Measurements from ENCODE around the gene VPS13D. TPM values are rescaled to one million over a fixed set of nuclear protein-coding genes. Genes with fewer than 3 reads are reported as not detected.

The VPS13D gene
- polyA plus RNA-seq, 1 of the 3 experiments (the other 2 are of a cell fraction), result 15.0 TPM

DNA sequence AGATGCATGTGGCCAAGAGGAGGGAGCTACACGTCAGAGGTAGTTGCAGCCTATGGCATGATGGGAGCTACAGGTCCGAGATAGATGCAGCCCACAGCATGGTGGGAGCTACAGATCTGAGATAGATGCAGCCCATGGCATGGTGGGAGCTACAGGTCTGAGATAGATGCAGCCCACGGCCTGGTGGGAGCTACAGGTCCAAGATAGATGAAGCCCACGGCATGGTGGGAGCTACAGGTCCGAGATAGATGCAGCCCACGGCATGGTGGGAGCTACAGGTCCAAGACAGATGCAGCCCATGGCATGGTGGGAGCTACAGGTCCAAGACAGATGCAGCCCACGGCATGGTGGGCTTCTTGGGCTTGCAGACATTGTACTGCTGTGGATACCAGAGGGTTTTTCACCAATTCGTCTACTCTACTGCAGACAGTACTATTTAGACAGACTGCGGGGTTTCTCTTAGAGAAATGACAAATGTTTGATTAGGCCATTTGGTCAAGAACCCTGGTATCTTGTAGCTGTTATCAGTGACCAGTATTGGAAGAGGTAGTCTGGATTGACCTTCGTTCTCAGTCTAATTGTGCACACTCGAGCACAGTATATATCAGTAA, 260.8 kb downstream of the VPS13D start:
- ChIA-PET POLR2A (interaction anchor here (1.0 kb wide), 1 partner anchor 105 kb away, joined by 4 read pairs; no protein-coding TSS in a partner anchor), CTCF (no interaction called here)
- WGBS (ENCODE audit: low lambda C conversion rate), result 88% methylated on average over 7 of the region's 11 CpGs
- Histone ChIP-seq H3K9me3 (no peaks in the 10 kb centered on the region), H3K4me3 (ENCODE audit: low read depth in 2 of 2, low read length in 1 of 2) (no peak overlapping the region), H4K20me1 (ENCODE audit: insufficient read depth) (no peaks in the 10 kb centered on the region), H2AFZ (ENCODE audit: low read depth) (no peak overlapping the region), H3K27me3 (ENCODE audit: insufficient read depth) (no peaks in the 10 kb centered on the region), H3K36me3 (replicated peaks in 1 of 2; ENCODE audit: control insufficient read depth in 1 of 2, insufficient read depth in 2 of 2, low read length in 1 of 2) (peaks cover 0 to 6% of the 10 kb centered on the region in 2 experiments), H3K79me2 (ENCODE audit: insufficient read depth) (no peaks in the 10 kb centered on the region), H3K9me2 (no peaks in the 10 kb centered on the region), H3K9ac (no peak overlapping the region), H3K27ac (ENCODE audit: low read depth in 2 of 2, low read length in 1 of 2) (no peak overlapping the region), H3K4me1 (ENCODE audit: control insufficient read depth in 1 of 2, insufficient read depth in 2 of 2, low read depth in 1 of 2, low read length in 1 of 2) (peaks cover 0 to 21% of the 10 kb centered on the region in 2 experiments; a peak in 2 of 4 replicates), H3K4me2 (no peak overlapping the region), H3F3A (replicated peaks; ENCODE audit: insufficient read depth) (peaks cover 6% of the 10 kb centered on the region)
- DNase-seq, result no peak
- no peak for TF ChIP-seq NRF1 (IDR thresholded peaks at IDR 0.05; ENCODE audit: low read depth, low read length)
- no peak for TF ChIP-seq TCF12 (IDR thresholded peaks at IDR 0.05)
- TF ChIP-seq ELF1 (IDR thresholded peaks at IDR 0.05), result no peak
- TF ChIP-seq, protein P1, sequence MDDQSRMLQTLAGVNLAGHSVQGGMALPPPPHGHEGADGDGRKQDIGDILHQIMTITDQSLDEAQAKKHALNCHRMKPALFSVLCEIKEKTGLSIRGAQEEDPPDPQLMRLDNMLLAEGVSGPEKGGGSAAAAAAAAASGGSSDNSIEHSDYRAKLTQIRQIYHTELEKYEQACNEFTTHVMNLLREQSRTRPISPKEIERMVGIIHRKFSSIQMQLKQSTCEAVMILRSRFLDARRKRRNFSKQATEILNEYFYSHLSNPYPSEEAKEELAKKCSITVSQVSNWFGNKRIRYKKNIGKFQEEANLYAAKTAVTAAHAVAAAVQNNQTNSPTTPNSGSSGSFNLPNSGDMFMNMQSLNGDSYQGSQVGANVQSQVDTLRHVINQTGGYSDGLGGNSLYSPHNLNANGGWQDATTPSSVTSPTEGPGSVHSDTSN (IDR thresholded peaks at IDR 0.05), result no peak
- no peak for TF ChIP-seq FOSL2 (IDR thresholded peaks at IDR 0.05; ENCODE audit: borderline replicate concordance, low read depth)
- no peak for TF ChIP-seq MAX (IDR thresholded peaks at IDR 0.05; ENCODE audit: low read depth)
- TF ChIP-seq, protein P2, sequence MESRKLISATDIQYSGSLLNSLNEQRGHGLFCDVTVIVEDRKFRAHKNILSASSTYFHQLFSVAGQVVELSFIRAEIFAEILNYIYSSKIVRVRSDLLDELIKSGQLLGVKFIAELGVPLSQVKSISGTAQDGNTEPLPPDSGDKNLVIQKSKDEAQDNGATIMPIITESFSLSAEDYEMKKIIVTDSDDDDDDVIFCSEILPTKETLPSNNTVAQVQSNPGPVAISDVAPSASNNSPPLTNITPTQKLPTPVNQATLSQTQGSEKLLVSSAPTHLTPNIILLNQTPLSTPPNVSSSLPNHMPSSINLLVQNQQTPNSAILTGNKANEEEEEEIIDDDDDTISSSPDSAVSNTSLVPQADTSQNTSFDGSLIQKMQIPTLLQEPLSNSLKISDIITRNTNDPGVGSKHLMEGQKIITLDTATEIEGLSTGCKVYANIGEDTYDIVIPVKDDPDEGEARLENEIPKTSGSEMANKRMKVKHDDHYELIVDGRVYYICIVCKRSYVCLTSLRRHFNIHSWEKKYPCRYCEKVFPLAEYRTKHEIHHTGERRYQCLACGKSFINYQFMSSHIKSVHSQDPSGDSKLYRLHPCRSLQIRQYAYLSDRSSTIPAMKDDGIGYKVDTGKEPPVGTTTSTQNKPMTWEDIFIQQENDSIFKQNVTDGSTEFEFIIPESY (IDR thresholded peaks at IDR 0.05; ENCODE audit: borderline replicate concordance, low read depth), result no peak
- no peak for TF ChIP-seq USF1 (IDR thresholded peaks at IDR 0.05; ENCODE audit: borderline replicate concordance, low read depth)
- TF ChIP-seq RFX5 (IDR thresholded peaks at IDR 0.05; ENCODE audit: low read length), result no peak
- TF ChIP-seq USF2 (IDR thresholded peaks at IDR 0.05; ENCODE audit: borderline replicate concordance, low read depth, low read length), result no peak
- TF ChIP-seq NFIC (IDR thresholded peaks at IDR 0.05; ENCODE audit: borderline replicate concordance), result no peak
- TF ChIP-seq GABPA (IDR thresholded peaks at IDR 0.05; ENCODE audit: low read depth), result no peak
- TF ChIP-seq, protein P3, sequence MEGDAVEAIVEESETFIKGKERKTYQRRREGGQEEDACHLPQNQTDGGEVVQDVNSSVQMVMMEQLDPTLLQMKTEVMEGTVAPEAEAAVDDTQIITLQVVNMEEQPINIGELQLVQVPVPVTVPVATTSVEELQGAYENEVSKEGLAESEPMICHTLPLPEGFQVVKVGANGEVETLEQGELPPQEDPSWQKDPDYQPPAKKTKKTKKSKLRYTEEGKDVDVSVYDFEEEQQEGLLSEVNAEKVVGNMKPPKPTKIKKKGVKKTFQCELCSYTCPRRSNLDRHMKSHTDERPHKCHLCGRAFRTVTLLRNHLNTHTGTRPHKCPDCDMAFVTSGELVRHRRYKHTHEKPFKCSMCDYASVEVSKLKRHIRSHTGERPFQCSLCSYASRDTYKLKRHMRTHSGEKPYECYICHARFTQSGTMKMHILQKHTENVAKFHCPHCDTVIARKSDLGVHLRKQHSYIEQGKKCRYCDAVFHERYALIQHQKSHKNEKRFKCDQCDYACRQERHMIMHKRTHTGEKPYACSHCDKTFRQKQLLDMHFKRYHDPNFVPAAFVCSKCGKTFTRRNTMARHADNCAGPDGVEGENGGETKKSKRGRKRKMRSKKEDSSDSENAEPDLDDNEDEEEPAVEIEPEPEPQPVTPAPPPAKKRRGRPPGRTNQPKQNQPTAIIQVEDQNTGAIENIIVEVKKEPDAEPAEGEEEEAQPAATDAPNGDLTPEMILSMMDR (IDR thresholded peaks at IDR 0.05), result no peak
- TF ChIP-seq JUND (IDR thresholded peaks at IDR 0.05), result no peak
- no peak for TF ChIP-seq MXI1 (IDR thresholded peaks at IDR 0.05; ENCODE audit: low read depth, low read length)
- no peak for TF ChIP-seq EZH2phosphoT487 (IDR thresholded peaks at IDR 0.05; ENCODE audit: borderline replicate concordance, low read depth)
- TF ChIP-seq TEAD4 (IDR thresholded peaks at IDR 0.05; ENCODE audit: borderline replicate concordance, insufficient read depth), result no peak
- TF ChIP-seq GATA2 (CRISPR knock-in tag; IDR thresholded peaks at IDR 0.05), result no peak
- TF ChIP-seq SMC3 (IDR thresholded peaks at IDR 0.05; ENCODE audit: low read depth, low read length), result no peak
- TF ChIP-seq RXRA (IDR thresholded peaks at IDR 0.05; ENCODE audit: borderline replicate concordance, low read depth), result no peak

All from SK-N-SH (cell line).